T-helper 17 cell (primary cell): ENCODE results near the gene THBS3. TPM values are rescaled to one million over a fixed set of nuclear protein-coding genes. Genes with fewer than 3 reads are reported as not detected.
"Not testable (repeated sequence)": the region's sequence is repeated elsewhere in the genome, so short reads cannot be mapped to it uniquely, and the experiment has no call there.

ENCODE experiments used
- ATAC-seq: fragments of 150-1000 bp; cut with Tn5 transposase; 2 replicates; pipeline ENCODE4 v1.10.0; 2021; ENCODE audit warnings: mild to moderate bottlenecking, moderate library complexity
- DNase-seq, 3 donors: peaks; one replicate each; pipeline versions ENCODE4 v3.0.0 to v3.0.0-alpha.2; 2020 to 2021
- H3K9me3 ChIP-seq: one replicate; pipeline ENCODE4 v1.7.0; 2013; ENCODE audit warnings: low read length, mild to moderate bottlenecking; ENCODE audit not compliant: control insufficient read depth, poor library complexity, severe bottlenecking
- H3K27ac Mint-ChIP-seq: one replicate; pipeline ENCODE4 v1.8.0; 2022; ENCODE audit warnings: mild to moderate bottlenecking, moderate library complexity, mixed read lengths
- H3K27me3 Mint-ChIP-seq: one replicate; pipeline ENCODE4 v1.8.0; 2022; ENCODE audit warnings: mixed read lengths
- H3K36me3 Mint-ChIP-seq: one replicate; pipeline ENCODE4 v1.8.0; 2022; ENCODE audit warnings: low read depth, mixed read lengths
- H3K4me1 Mint-ChIP-seq: one replicate; pipeline ENCODE4 v1.8.0; 2022; ENCODE audit warnings: mild to moderate bottlenecking, mixed read lengths
- H3K4me3 Mint-ChIP-seq: one replicate; pipeline ENCODE4 v1.8.0; 2022; ENCODE audit warnings: mild to moderate bottlenecking, moderate library complexity, mixed read lengths
- total RNA-seq, 4 donors: library from RNA in 2 of 4; stranded (reverse) in 2 of 4; gene quantifications; one replicate each; pipeline ENCODE4 v1.2.3 and lab custom pipeline; 2022 to 2026

The THBS3 gene
- total RNA-seq, 2 donors from 2014 or later = 34.6 to 38.4 TPM

DNA sequence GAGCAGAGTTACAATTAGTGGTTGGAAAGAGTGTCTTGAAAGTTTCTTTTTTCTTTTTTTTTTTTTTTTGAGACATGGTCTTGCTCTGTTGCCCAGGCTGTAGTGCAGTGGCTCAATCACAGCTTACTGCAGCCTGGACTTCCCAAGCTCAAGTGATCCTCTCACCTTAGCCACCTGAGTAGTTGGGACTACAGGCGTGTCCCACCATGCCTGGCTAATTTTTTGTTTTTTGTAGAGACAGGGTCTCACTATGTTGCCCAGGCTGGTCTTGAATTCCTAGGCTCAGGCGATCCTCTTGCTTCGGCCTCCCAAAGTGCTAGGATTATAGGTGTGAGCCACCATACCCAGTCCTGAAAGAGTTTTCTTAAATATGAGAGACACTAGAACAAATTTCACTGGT is 39.1 kb upstream of the THBS3 start:
- DNase-seq, ATAC-seq, H3K36me3 Mint-ChIP-seq, H3K4me3 Mint-ChIP-seq, H3K9me3 ChIP-seq, H3K27me3 Mint-ChIP-seq: not testable (repeated sequence)
- Mint-ChIP-seq H3K27ac (peak overlapping the region; percentile 87), H3K4me1 (peaks cover 19% of the 10 kb centered on the region)

DNA sequence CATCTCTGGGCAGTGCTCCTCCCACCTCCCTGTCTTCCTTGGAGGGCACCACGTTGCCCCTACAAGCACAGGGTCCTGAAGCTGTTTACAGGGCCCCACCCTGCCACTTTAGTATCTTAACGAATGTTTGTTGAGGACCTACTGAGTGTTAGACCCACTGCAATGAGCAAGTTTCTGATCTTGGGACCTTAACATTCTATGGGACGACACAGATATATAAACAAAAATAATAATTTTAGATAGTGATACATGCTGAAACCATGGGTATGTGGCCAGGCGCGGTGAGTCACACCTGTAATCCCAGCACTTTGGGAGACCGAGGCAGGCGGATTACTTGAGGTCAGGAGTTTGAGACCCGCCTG is 37.4 kb upstream of the THBS3 start:
- Mint-ChIP-seq H3K36me3 (peaks cover 2% of the 10 kb centered on the region), H3K4me1 (peaks cover 30% of the 10 kb centered on the region), H3K27ac (peak overlapping the region; percentile 87), H3K27me3 (no peaks in the 10 kb centered on the region), H3K4me3 (peak overlapping the region; percentile 74)
- DNase-seq (no peak), ATAC-seq (no peak)
- no peaks in the 10 kb centered on the region for H3K9me3 ChIP-seq

DNA sequence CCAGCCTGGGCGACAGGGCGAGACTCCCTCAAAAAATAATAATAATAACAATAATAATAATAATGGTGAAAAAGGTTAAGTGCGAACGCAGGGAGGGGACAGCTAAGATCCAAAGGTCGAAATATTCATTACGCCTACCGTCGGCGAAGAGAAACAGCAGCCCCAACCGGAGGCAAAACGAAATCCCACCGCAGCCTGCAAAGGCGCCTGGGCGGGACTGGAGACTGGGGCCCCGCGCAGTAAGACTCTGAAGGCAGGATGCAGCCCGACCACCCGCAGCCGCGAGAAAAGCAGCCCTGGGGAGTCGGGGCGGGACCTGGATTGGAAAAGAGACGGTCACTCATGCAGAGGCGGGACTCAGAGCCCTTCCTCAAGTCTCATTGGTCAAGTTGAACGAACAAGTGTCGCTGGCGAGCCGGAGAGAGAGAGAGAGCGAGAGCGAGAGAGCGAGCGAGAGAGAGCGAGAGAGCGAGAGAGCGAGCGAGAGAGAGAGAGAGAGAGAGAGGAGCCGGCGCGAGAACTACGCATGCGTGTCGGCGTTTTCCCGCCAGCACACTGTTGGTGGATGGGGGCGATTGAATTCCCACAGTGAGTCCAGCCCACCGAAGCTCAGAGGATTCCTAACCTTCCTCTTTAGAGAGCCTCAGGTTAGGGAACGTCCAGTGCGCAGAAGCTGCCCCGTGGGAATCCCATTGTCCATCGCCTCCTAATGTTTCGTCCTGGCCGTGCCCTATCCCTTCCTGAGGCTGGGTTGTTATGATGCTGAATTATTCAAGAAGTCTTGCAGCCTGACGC is 36.9 kb upstream of the THBS3 start:
- peak overlapping the region; percentile 74 for H3K4me3 Mint-ChIP-seq
- peak overlapping the region; percentile 87 for H3K27ac Mint-ChIP-seq
- peaks cover 29% of the 10 kb centered on the region for H3K4me1 Mint-ChIP-seq
- peaks cover 2% of the 10 kb centered on the region for H3K36me3 Mint-ChIP-seq
- H3K27me3 Mint-ChIP-seq = no peaks in the 10 kb centered on the region
- DNase-seq (peak; percentile 80 to 87 (median 86)), ATAC-seq (peak; percentile 90)
- no peaks in the 10 kb centered on the region for H3K9me3 ChIP-seq

DNA sequence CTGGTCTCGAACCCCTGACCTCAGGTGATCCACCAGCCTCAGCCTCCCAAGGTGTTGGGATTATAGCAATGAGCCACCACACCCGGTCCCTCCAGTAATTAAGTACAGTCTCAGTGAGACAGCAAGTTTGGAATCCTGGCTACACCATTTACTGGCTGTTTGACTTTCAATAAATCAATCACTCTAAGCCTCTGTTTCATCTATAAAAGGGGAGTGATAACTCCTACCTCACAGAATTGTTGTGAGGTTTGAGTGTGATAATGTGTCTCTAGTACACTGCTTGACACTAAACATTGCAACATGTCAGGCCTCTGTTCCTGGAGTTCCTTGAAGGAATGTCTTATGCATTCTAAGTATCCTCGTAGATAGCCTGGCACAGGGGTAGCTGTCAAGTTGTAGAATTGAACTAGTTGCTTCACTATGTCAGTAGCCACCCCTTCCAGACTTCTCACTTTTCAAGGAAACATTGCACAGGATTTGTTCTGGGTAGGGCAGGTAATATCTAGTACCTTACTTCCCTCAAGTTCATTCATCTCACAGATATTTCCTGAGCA is 35.2 kb upstream of the THBS3 start:
- DNase-seq (no peak), ATAC-seq (no peak)
- H3K9me3 ChIP-seq = no peaks in the 10 kb centered on the region
- H3K4me3 Mint-ChIP-seq = peak overlapping the region; percentile 77
- peaks cover 29% of the 10 kb centered on the region for H3K4me1 Mint-ChIP-seq
- no peaks in the 10 kb centered on the region for H3K27me3 Mint-ChIP-seq
- H3K36me3 Mint-ChIP-seq = peaks cover 2% of the 10 kb centered on the region
- peak overlapping the region; percentile 87 for H3K27ac Mint-ChIP-seq

DNA sequence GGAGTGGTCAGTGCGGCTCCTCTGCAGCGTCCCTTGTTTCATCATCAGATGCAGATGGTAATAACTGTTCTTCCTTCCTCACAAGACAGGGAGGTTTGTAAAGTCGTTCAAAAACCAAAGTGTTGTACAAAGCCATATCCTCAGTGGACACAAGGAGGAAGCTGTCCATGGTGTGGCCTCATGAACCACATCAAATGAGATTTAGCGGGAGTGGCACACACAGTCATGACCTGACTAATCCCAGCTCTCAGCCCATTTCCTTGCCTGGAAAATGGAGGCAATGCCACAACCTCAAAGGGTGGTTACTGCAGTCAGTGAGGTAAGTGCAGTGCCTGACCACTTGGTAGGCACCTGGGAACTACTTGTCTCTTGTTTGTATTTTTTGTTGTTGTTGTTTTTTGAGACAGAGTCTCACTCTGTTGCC is 34.2 kb upstream of the THBS3 start:
- ATAC-seq (no peak), DNase-seq (no peak)
- Mint-ChIP-seq H3K27me3 (no peaks in the 10 kb centered on the region), H3K4me3 (no peak overlapping the region), H3K27ac (peak overlapping the region; percentile 80), H3K36me3 (peaks cover 2% of the 10 kb centered on the region), H3K4me1 (peaks cover 29% of the 10 kb centered on the region)
- no peaks in the 10 kb centered on the region for H3K9me3 ChIP-seq

DNA sequence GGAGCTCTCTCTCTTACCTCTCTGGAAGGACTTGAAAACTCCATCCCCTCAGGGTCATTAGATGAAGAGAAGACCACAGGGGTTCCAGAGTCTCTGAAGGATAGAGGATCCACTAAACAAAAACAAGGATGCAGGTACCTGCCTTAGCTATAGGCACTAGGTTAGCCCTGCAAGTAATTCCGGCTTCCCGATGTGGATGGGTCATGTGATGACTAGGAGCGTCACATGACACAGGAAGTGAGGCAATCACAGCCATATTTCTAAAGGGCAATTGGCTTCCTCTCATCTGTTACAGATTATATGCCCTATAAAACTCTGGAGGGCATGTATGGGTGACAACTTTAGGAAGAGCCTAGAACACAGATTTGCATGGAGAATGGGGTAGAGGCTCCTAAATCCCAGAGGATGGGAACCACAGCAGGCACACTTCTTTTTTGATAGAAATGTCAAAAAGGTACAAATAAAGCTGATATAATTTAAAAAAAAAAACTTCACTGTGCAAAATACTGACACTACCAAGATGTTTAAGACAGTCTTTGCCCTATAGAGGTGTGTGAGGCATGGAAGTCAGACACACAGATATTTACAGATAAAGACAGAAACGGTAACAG is 33.5 kb upstream of the THBS3 start:
- Mint-ChIP-seq H3K27me3 (no peaks in the 10 kb centered on the region), H3K36me3 (peaks cover 2% of the 10 kb centered on the region), H3K4me1 (peaks cover 32% of the 10 kb centered on the region), H3K4me3 (peak overlapping the region; percentile 89), H3K27ac (peak overlapping the region; percentile 80)
- DNase-seq (peak in 2 of 3 donors; percentile 35 to 46), ATAC-seq (peak; percentile 46)
- H3K9me3 ChIP-seq = no peaks in the 10 kb centered on the region

DNA sequence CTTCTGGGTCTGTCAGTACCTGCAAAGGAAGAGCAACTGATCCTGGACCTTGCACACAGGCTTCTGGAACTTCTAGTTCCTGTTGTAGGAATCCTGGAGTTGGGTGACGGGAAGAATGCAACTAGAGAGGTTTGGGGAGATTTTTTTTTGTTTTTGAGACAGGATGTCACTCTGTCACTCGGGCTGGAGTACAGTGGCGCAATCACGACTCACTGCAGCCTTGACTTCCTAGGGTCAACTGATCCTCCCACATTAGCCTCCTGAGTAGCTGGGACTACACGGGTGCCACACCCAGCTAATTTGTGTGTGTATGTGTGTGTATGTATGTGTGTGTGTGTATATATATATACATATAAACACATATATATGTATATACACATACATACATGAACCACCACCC is 28.8 kb upstream of the THBS3 start:
- H3K4me1 Mint-ChIP-seq = peaks cover 24% of the 10 kb centered on the region
- ATAC-seq (no peak), DNase-seq (no peak)
- peak overlapping the region; percentile 67 for H3K27ac Mint-ChIP-seq
- H3K9me3 ChIP-seq = no peaks in the 10 kb centered on the region
- no peaks in the 10 kb centered on the region for H3K27me3 Mint-ChIP-seq
- H3K4me3 Mint-ChIP-seq = no peak overlapping the region
- no peaks in the 10 kb centered on the region for H3K36me3 Mint-ChIP-seq

DNA sequence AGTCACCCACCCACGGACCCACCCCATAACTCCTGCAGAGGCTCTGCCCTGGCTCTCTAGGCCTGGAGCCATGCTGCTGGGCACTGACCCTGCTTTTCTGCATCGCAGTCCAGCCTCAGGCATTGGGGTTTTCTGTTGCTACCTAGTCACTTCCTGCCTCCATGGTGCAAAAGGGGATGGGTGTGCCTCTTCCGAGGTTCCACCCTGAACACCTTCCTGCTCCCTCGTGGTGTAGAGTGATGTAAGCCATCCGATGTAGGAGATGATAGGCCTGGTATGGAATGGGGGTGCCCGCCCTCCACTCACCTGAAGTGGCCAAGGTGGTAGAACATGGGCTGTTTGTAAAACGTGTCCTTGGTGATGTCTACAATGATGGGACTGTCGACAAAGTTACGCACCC is 27.7 kb upstream of the THBS3 start:
- peak overlapping the region; percentile 58 for H3K4me3 Mint-ChIP-seq
- not testable (repeated sequence) for H3K36me3 Mint-ChIP-seq, H3K27me3 Mint-ChIP-seq, DNase-seq, H3K9me3 ChIP-seq
- H3K4me1 Mint-ChIP-seq = peaks cover 15% of the 10 kb centered on the region
- peak overlapping the region; percentile 67 for H3K27ac Mint-ChIP-seq
- peak; percentile 89 for ATAC-seq

DNA sequence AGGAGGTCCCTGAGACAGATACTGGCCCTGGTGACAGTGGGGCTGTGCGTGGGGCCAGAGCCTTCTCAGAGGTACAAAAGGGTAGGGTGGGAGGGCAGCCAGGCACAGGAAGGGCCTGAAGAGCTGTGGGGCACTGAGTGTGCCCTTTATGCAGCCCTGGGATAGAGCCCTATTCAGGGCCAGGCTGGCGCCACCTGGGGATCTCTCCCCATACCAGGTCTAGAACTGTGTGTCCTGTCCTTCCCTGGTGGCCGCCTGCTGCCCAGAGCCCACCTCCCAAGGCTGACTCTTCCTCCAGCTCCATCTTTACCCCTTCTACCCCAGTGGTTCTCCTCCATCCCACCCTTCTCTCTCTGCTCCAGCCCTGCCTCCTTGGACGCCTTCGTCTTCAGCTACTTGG is 25.8 kb upstream of the THBS3 start:
- DNase-seq, H3K9me3 ChIP-seq, H3K27ac Mint-ChIP-seq, ATAC-seq, H3K4me3 Mint-ChIP-seq, H3K27me3 Mint-ChIP-seq, H3K36me3 Mint-ChIP-seq: not testable (repeated sequence)
- H3K4me1 Mint-ChIP-seq = peaks cover 17% of the 10 kb centered on the region

DNA sequence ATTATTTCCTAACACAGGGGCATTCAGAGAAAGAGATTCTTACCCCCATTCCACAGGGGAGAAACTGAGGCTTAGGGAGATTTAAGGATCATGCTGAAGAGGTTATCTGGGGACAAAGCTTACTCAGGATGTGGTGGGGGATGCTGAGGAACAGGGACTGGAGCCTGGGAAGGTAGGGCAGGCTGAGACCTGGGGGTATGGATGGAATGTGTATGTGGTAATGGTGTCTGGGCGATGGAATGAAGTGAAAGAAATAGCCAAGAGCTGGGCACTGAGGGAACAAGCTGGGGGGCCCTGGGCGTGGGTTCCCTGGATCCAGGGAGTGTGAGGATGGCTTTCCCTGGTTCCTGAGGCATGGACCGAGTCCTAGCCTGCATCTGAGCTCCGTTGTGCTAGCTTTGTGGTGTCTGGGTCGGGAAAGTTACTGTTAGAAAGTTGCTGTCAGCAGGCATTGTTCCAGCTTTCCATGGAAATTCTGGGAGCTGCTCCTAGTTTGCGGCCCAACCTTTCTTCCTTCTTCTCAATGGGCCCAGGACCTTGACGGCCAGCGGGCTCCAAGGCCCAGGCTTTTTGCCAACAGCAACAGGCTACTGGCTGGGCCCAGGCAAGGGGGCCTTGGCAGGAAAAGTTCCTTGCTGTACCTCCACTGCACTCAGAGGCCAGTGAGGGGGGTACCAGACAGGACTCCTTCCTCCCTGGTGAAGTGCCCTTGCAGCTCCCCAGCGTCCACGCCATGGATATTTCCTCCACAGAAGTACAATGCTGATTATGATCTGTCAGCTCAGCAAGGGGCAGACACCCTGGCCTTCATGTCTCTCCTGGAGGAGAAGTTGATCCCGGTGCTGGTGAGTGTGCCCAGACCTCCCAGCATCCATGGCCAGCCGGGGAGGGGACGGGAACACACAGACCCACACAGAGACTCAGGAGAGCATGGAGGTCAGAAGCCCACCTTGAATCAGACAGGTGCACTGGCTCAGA is 24.6 kb upstream of the THBS3 start:
- ATAC-seq, H3K9me3 ChIP-seq, DNase-seq, H3K36me3 Mint-ChIP-seq, H3K4me3 Mint-ChIP-seq, H3K27me3 Mint-ChIP-seq: not testable (repeated sequence)
- peaks cover 21% of the 10 kb centered on the region for H3K4me1 Mint-ChIP-seq
- peak overlapping the region; percentile 89 for H3K27ac Mint-ChIP-seq

DNA sequence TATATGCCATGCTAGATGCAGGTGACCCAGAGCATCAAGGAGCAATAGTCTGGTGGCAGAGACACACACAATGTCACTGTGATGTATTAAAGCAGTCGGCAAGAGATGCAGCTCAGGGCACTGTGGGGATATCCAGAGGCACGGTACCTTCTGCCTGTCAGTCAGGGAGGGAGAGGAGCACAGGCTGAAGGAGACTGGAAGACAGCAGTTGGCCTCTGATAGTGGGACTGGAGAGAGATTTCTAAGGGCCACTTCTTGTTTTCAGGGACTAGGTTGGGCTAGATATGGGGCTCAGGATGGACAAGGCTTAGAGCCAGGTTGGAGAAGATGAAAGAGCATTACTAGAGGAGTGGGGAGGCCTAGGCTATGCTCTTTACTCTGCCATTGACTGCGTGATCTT is 23.6 kb upstream of the THBS3 start:
- not testable (repeated sequence) for H3K4me3 Mint-ChIP-seq, H3K36me3 Mint-ChIP-seq, DNase-seq, ATAC-seq, H3K9me3 ChIP-seq, H3K27me3 Mint-ChIP-seq
- peak overlapping the region; percentile 89 for H3K27ac Mint-ChIP-seq
- H3K4me1 Mint-ChIP-seq = peaks cover 25% of the 10 kb centered on the region

DNA sequence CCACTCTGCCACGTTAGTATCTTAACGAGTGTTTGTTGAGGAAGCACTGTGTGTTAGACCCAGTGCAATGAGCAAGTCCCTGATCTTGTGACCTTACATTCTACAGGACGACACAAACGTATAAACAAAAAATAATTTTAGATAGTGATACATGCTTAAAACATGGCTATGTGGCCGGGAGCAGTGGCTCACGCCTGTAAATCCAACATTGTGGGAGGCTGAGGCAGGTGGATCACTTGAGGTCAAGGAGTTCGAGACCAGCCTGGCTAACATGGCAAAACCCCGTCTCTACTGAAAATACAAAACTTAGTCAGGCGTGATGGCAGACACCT is 20.4 kb upstream of the THBS3 start:
- Mint-ChIP-seq H3K4me1 (peaks cover 26% of the 10 kb centered on the region), H3K4me3 (peak overlapping the region; percentile 78), H3K36me3 (no peaks in the 10 kb centered on the region), H3K27me3 (no peaks in the 10 kb centered on the region), H3K27ac (peak overlapping the region; percentile 99)
- DNase-seq (no peak), ATAC-seq (no peak)
- no peaks in the 10 kb centered on the region for H3K9me3 ChIP-seq
